HFF-Myc (cell line): ENCODE results near the gene NDUFAF8.

Experiments
- DNase-seq: peaks from one replicate; pipeline ENCODE4 v3.0.0-alpha.2; 2011; ENCODE audit warnings: low read depth; ENCODE audit errors: extremely low read depth
- H3K4me3 ChIP-seq: replicated peaks from 2 replicates; pipeline ENCODE4 v1.5.1; 2011; ENCODE audit warnings: low read depth, mild to moderate bottlenecking, control low read depth, low read length
- TF ChIP-seq, protein P1 (sequence below): IDR thresholded peaks from 2 replicates; pipeline ENCODE4 v1.5.1; 2012; ENCODE audit warnings: mild to moderate bottlenecking, low read depth, low read length, control low read depth; ENCODE audit errors: missing control alignments

The NDUFAF8 gene

DNA sequence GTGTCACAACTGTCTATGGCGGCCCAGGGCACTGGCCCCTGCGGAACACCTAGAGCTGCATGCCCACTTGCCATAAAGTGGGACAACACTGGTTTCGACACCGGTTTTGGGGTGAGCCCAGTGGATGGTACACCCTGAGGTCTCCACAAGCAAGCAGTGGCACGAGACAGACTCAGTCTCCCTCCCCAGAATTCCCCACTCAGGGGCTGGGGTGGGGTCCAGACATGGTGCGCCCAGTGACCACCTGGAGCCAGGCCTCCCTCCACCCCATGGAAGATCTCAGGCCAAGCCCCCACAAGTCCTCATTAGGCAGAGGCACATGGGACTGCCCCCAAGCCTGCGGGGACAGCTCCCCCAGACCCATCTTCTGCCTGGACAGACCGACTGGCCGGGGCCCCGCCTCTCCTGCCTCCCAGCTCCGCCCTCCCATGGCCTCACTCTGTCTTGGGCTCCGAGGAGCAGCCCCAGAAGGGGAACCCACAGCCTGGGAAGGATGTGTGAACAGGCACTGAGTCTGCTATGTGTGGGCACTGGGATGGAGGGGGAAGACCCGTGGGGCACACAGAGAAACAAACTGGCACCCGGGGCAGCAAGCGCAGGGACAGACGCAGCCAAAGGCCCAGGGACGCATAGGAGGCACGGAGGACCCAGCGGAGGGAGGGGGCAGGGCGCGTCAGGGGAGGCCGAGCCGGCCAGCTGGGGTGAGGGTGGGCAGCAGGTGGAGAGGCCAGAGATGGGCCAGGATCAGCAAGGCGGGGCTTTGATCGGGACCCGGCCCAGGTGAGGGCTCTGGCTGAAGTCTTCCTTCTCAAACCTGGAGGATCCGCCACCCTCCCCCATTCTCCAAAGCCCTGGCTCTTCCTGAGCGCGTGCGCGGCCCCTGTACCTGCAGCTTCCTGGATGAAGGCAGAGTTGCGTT is 3.0 kb upstream of the NDUFAF8 start:
- H3K4me3 ChIP-seq: no peak overlapping the region
- TF ChIP-seq, protein P1, sequence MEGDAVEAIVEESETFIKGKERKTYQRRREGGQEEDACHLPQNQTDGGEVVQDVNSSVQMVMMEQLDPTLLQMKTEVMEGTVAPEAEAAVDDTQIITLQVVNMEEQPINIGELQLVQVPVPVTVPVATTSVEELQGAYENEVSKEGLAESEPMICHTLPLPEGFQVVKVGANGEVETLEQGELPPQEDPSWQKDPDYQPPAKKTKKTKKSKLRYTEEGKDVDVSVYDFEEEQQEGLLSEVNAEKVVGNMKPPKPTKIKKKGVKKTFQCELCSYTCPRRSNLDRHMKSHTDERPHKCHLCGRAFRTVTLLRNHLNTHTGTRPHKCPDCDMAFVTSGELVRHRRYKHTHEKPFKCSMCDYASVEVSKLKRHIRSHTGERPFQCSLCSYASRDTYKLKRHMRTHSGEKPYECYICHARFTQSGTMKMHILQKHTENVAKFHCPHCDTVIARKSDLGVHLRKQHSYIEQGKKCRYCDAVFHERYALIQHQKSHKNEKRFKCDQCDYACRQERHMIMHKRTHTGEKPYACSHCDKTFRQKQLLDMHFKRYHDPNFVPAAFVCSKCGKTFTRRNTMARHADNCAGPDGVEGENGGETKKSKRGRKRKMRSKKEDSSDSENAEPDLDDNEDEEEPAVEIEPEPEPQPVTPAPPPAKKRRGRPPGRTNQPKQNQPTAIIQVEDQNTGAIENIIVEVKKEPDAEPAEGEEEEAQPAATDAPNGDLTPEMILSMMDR: no peak
- no peak for DNase-seq

DNA sequence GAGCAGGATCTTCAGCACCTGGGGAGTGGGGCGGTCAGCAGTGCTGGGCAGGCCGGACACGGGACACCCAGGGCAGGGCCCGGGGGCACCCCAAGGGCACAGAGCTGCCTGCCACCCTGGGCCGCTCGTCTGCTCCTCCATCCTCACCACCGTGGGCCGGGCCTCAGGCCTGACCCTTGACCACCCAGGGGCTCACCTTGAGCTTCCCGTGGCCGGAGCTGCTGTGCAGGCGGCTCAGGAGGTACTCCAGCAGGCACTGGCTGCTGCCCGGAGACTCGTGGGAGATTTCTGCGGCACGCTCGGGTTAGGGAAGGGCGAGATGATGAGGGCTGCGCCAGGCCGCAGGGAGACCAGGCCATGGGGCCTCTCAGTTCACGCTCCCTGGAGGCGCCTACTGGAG is 2.3 kb upstream of the NDUFAF8 start:
- H3K4me3 ChIP-seq: no peak overlapping the region
- TF ChIP-seq, protein P1: no peak
- DNase-seq: no peak

DNA sequence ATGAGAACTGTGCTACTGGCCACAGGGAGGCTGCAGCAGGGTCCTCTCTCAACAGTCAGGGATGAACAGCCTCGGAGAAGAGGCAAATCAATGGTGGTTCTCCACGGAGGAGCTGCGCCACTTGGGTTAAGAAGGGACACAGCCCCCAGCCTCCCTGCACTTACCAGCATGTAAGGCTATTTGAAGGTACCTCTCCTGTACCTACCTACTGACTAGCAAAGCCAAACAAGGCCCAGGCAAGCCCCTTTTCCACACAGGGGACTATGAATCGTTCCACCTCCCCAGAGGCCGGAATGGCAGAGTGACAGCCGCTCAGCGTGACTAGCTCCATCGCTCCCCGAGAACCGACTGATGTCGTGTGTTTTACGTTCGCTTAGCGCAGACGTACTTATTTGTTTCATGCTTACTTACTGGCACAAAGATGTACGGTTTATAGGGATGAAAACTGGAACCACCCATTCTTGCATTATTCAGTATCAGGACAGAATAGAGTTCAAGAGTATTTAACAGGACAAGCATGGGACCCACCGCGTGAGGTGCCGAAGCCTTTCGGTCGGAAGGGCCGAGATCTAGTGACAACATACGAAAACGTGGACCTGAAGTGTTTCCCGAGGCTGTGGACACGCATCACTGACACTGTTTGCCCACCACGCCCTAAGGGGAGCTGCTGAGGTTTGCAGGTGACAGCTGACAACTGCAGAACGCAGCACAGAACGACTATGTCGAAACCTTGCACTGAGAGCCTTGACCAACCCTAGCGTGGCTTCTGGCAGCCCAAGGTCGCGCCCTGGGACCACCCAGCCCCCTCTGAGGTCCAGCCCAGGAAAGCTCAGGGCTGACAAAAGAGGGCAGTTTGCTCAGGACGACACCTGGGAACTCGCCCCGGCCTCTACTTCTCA is 1.3 kb upstream of the NDUFAF8 start:
- H3K4me3 ChIP-seq: peak overlapping the region; percentile 82
- DNase-seq: no peak
- TF ChIP-seq, protein P1: no peak

DNA sequence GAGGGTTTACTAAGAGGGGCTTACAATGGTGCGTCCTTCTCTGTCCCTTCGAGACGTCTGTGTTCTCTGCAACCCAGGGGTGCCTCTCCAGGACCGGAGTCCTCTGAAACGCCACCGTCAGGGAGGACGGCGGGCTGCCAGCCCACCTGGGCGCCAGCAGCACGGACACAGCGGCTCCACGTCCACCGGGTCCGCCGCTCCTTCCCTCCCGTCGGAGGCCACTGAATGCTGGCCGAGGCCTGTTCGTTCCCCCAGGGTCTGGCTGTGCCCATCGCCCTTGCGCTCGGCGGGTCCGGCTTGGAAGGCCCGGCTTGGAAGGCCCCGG is 666 bp upstream of the NDUFAF8 start:
- no peak for DNase-seq
- TF ChIP-seq, protein P1: no peak
- H3K4me3 ChIP-seq: peak overlapping the region; percentile 82

DNA sequence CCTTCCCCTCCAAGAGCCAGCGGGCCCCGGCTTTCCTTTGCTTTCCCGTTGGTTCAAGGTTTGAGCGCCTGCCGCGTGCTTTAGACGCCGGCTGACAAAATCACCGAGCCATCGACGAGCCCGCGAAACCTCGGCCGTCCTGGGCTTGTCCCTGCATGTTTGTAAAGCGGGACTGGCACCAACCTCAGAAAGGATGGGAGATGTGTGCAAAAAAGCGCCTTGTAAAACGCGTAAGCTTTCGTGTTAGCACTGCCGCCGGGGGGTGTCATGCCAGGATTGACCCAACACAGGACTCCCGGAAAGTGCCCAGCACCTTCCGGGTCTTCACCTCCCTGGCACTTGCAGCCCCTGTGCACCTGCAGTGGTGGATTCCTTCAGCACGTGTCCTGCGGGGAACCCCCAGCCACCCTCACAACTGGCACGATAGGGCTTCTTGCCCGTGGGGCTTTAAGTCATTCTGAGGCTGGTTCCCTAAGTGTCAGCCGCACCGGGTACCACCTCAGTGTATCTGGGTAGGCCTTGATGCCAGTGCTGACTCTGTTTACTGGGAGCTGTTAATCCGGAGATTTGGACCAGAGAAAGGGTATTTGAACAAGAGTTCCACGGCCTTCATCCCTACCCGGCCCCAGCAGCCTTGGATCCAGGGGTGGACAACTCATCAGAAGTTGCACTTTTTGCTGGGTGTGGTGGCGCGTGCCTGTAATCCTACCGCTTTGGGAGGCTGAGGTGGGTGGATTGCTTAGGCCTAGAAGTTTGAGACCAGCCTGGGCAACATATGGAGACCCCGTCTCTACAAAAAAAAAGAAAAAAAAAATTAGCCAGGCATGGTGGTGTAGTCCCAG is 817 bp downstream of the NDUFAF8 start:
- H3K4me3 ChIP-seq: peak overlapping the region; percentile 82
- TF ChIP-seq, protein P1: no peak
- DNase-seq: no peak

DNA sequence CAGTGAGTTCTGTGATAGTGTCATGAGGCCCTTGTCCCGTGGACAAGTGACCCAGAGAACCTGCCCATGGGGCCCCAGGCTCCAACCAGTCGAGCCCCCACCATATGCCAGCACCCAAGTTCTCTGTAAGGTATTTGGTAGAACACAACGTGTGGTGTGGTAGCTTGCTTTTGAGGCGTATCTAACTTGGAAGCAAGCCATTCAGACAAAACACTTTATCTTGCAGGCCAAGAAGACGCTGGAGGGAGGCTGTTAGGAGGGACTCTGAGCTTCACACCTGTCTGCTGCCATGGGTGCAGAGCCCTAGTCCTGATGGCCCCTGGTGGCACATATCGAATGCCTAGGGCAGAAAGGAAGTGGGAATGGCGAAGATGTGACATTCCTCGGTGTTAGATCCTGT is 1.6 kb downstream of the NDUFAF8 start:
- peak overlapping the region; percentile 82 for H3K4me3 ChIP-seq
- TF ChIP-seq, protein P1: no peak
- DNase-seq: no peak
